Mesendoderm (in vitro differentiated cells): ENCODE results near the gene LRP1.

Experiments
- DNase-seq: peaks from one replicate; pipeline ENCODE4 v3.0.0; 2013
- H2AK5ac ChIP-seq: 2 replicates; pipeline ENCODE4 v1.6.1; 2013; ENCODE audit warnings: low read length, inconsistent platforms
- H2BK120ac ChIP-seq: 2 replicates; pipeline ENCODE4 v1.6.1; 2013; ENCODE audit warnings: low read depth, mild to moderate bottlenecking, low read length, moderate library complexity, mixed read lengths
- H2BK15ac ChIP-seq: replicated peaks from 2 replicates; pipeline ENCODE4 v1.6.1; 2013; ENCODE audit warnings: low read depth, mild to moderate bottlenecking, moderate library complexity
- H2BK5ac ChIP-seq: 2 replicates; pipeline ENCODE4 v1.6.1; 2013; ENCODE audit warnings: low read length, inconsistent platforms
- H3K18ac ChIP-seq: 2 replicates; pipeline ENCODE4 v1.6.1; 2013; ENCODE audit warnings: mild to moderate bottlenecking, low read length, mixed read lengths
- H3K23ac ChIP-seq: one replicate; pipeline ENCODE4 v1.6.1; 2013; ENCODE audit warnings: low read length
- H3K27ac ChIP-seq: 2 replicates; pipeline ENCODE4 v1.5.1; 2013; ENCODE audit warnings: low read depth, mild to moderate bottlenecking, inconsistent platforms, low read length, moderate library complexity
- H3K27me3 ChIP-seq: 2 replicates; pipeline ENCODE4 v1.6.1; 2013; ENCODE audit warnings: low read length, control low read depth, mild to moderate bottlenecking, inconsistent platforms; ENCODE audit not compliant: insufficient read depth, poor library complexity
- H3K36me3 ChIP-seq: 2 replicates; pipeline ENCODE4 v1.6.1; 2013; ENCODE audit warnings: low read length, inconsistent platforms; ENCODE audit not compliant: control insufficient read depth, insufficient read depth
- H3K4ac ChIP-seq: one replicate; pipeline ENCODE4 v1.6.1; 2013; ENCODE audit warnings: low read depth, mild to moderate bottlenecking, low read length, moderate library complexity
- H3K4me1 ChIP-seq: 2 replicates; pipeline ENCODE4 v1.6.1; 2013; ENCODE audit warnings: low read depth, low read length, inconsistent platforms; ENCODE audit not compliant: control insufficient read depth
- H3K4me2 ChIP-seq: 2 replicates; pipeline ENCODE4 v1.6.1; 2013; ENCODE audit warnings: low read length
- H3K4me3 ChIP-seq: 2 replicates; pipeline ENCODE4 v1.5.1; 2013; ENCODE audit warnings: mild to moderate bottlenecking, low read length
- H3K56ac ChIP-seq: one replicate; pipeline ENCODE4 v1.6.1; 2013; ENCODE audit warnings: low read length
- H3K79me1 ChIP-seq: 2 replicates; pipeline ENCODE4 v1.6.1; 2013; ENCODE audit warnings: low read length, inconsistent platforms
- H3K79me2 ChIP-seq: 2 replicates; pipeline ENCODE4 v1.6.1; 2013; ENCODE audit warnings: mild to moderate bottlenecking, low read length; ENCODE audit not compliant: control insufficient read depth, insufficient read depth
- H3K9ac ChIP-seq: 2 replicates; pipeline ENCODE4 v1.6.1; 2013; ENCODE audit warnings: low read length, inconsistent platforms
- H4K5ac ChIP-seq: one replicate; pipeline ENCODE4 v1.6.1; 2013; ENCODE audit warnings: low read length
- H4K8ac ChIP-seq: one replicate; pipeline ENCODE4 v1.6.1; 2013; ENCODE audit warnings: low read depth, mild to moderate bottlenecking, control low read depth, low read length, moderate library complexity
- WGBS: extraction: QIAGEN DNeasy Blood & Tissue Kit; methylation state at CpG from one replicate; pipeline ENCODE4 v1.1.7; 2013; ENCODE audit warnings: low lambda C conversion rate, missing lambda C conversion rate; ENCODE audit not compliant: insufficient coverage; ENCODE audit errors: extremely low coverage; 5-methylcytosine and 5-hydroxymethylcytosine counted together

The LRP1 gene

GRCh38 chr12:57086493-57087009, 41.7 kb upstream of the LRP1 start:
- Histone ChIP-seq H4K8ac (peak overlapping the region; percentile 67), H4K5ac (no peak overlapping the region), H2BK120ac (peak overlapping the region; percentile 97), H3K79me1 (peaks cover 6% of the 10 kb centered on the region), H3K36me3 (no peaks in the 10 kb centered on the region), H2AK5ac (no peak overlapping the region), H3K27ac (peak overlapping the region; percentile 97), H2BK5ac (peak overlapping the region; percentile 23), H3K4ac (peak overlapping the region; percentile 95), H3K23ac (peak overlapping the region; percentile 59), H3K79me2 (peaks cover 8% of the 10 kb centered on the region), H3K18ac (peak overlapping the region; percentile 95), H3K4me1 (peaks cover 4% of the 10 kb centered on the region), H3K56ac (peak overlapping the region; percentile 92), H3K4me3 (peak overlapping the region; percentile 52), H2BK15ac (peak overlapping the region; percentile 47), H3K27me3 (no peaks in the 10 kb centered on the region), H3K9ac (peak overlapping the region; percentile 93), H3K4me2 (peak overlapping the region; percentile 85)
- DNase-seq, result peak; percentile 89
- no CpG with 5 or more reads among the region's 14 CpGs for WGBS

DNA sequence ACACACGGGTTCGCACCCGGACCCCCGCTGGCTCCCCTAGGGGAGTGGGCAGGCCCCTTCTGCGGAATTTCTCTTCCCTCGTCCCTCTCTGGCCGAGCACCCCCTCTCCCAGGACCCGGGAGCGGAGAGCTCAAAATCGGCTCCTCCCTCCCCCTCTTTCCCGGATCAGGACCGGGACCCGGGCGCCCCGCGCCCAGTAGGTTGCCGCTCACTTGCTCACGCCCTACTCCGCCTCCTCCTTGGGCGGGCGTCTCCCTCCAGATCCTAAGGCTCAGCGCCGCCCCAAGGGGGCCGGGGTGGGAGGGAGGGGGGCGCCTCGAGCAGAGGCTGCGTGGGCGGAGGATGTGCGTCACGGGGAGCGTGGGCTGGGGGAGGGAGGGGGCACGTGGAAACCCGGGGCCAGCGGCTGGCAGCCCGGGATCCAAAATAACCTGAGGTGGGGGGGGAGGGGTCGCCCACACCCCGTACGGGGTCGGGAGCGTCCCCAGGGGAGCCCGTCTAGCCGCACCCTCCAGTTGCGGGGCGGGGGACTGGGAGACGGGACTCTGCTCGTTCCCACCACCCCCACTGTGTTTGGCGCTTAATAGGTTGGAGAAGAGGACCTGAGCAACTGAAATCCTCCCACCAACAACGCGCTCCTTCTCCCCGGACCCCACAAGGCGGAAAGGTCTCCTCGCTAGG, 41.1 kb upstream of the LRP1 start:
- peak; percentile 84 for DNase-seq
- H3K79me1 ChIP-seq, result peaks cover 6% of the 10 kb centered on the region

DNA sequence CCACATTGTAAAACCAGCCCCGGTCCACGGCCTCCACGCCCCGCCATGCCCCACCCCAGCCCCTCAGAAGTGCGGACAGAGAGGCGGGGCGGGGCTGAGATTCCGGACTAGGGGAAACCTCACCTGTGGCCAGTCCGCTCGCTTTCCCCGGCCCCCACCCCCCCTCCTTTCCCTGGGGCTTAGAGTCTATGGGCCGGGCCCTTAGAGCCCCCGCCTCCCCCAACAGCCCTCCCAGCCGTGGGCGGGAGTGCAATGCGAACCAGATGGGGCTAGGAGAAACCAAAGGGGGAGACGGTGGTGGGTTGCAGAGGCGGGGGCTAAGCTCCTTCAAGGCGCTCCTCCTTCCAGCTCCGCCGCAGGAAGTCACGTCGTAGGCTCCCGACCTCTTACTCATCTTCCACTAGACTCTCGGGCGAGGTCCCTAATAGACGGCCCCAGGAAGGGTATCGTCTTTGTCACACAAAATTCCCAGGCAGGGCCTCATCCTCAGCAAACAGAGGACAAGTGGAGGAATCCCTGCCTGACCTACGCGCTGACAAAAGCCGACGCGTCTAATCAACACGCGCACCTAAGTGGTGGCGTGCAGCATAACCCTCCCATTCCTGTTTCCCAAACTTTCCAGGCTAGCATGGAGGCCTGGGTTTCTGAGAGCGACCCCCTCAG, 40.5 kb upstream of the LRP1 start:
- Histone ChIP-seq H3K79me2 (peaks cover 8% of the 10 kb centered on the region), H3K27ac (peak overlapping the region; percentile 97), H4K5ac (no peak overlapping the region), H2BK15ac (peak overlapping the region; percentile 15), H3K79me1 (peaks cover 6% of the 10 kb centered on the region), H3K18ac (peak overlapping the region; percentile 95), H3K56ac (peak overlapping the region; percentile 92), H3K9ac (peak overlapping the region; percentile 95), H2BK120ac (peak overlapping the region; percentile 97), H3K23ac (peak overlapping the region; percentile 97), H3K4me3 (peak overlapping the region; percentile 72), H3K27me3 (no peaks in the 10 kb centered on the region), H3K4me1 (peaks cover 4% of the 10 kb centered on the region), H3K4ac (peak overlapping the region; percentile 95), H2AK5ac (no peak overlapping the region), H3K36me3 (peaks cover 6% of the 10 kb centered on the region), H3K4me2 (peak overlapping the region; percentile 92), H2BK5ac (peak overlapping the region; percentile 93), H4K8ac (no peak overlapping the region)
- peak; percentile 98 for DNase-seq
- no CpG with 5 or more reads among the region's 37 CpGs for WGBS

More for the DNA sequence above, 41.1 kb upstream of the LRP1 start:
- Histone ChIP-seq H4K5ac (no peak overlapping the region), H3K4me1 (peaks cover 4% of the 10 kb centered on the region), H2AK5ac (no peak overlapping the region), H3K4me3 (peak overlapping the region; percentile 72), H3K27ac (peak overlapping the region; percentile 97), H3K56ac (peak overlapping the region; percentile 92), H2BK5ac (peak overlapping the region; percentile 93), H3K9ac (peak overlapping the region; percentile 95), H3K4me2 (peak overlapping the region; percentile 86), H2BK120ac (peak overlapping the region; percentile 97), H2BK15ac (peak overlapping the region; percentile 47), H3K18ac (peak overlapping the region; percentile 95), H4K8ac (peak overlapping the region; percentile 67), H3K79me2 (peaks cover 8% of the 10 kb centered on the region), H3K4ac (peak overlapping the region; percentile 95), H3K36me3 (peaks cover 3% of the 10 kb centered on the region), H3K27me3 (no peaks in the 10 kb centered on the region), H3K23ac (peak overlapping the region; percentile 97)
- no CpG with 5 or more reads among the region's 52 CpGs for WGBS

GRCh38 chr12:57088354-57089270, 39.7 kb upstream of the LRP1 start, which contains the start of gene NAB2:
Gene NAB2, plus strand, starts transcription at chr12:57089114. Its CDS starts 158 bp downstream, at chr12:57089272.
- Histone ChIP-seq H4K5ac (no peak within 1 kb of the TSS), H2AK5ac (peak within 1 kb of the TSS; percentile 54), H4K8ac (no peak within 1 kb of the TSS), H3K4me2 (peak within 1 kb of the TSS; percentile 96), H2BK15ac (no peak within 1 kb of the TSS), H3K4ac (peak within 1 kb of the TSS; percentile 89), H3K27ac (peak within 1 kb of the TSS; percentile 97), H3K9ac (peak within 1 kb of the TSS; percentile 94), H3K27me3 (no peaks in the 10 kb centered on the region), H3K4me1 (peaks cover 6% of the 10 kb centered on the region), H3K4me3 (peak within 1 kb of the TSS; percentile 58), H3K23ac (peak within 1 kb of the TSS; percentile 90), H3K79me1 (peaks cover 6% of the 10 kb centered on the region), H3K56ac (peak within 1 kb of the TSS; percentile 98), H2BK120ac (no peak within 1 kb of the TSS), H3K79me2 (peaks cover 8% of the 10 kb centered on the region), H2BK5ac (peak within 1 kb of the TSS; percentile 52), H3K18ac (peak within 1 kb of the TSS; percentile 80), H3K36me3 (peaks cover 6% of the 10 kb centered on the region)
- DNase-seq, result peak; percentile 94
- WGBS, result no CpG with 5 or more reads among the region's 91 CpGs
